Activated gamma-delta T cell (primary cell): Measurements from ENCODE around the gene SH2B3.
A peak's percentile ranks its signal among the peaks of the same experiment; 100 is the strongest.
"Not testable (repeated sequence)": the region's sequence is repeated elsewhere in the genome, so short reads cannot be mapped to it uniquely, and the experiment has no call there.

ENCODE experiments used
- DNase-seq: peaks from one replicate; lab custom pipeline; 2025; lab: John Stamatoyannopoulos, UW
- total RNA-seq, 2 donors: gene quantifications; one replicate each; lab custom pipeline; 2026; lab: John Stamatoyannopoulos, UW

SH2B3 gene
- 84.2 to 114 reads per million in 2 donors for total RNA-seq

GRCh38 chr12:111405859-111406473 lies at the start of gene SH2B3:
TSS of gene SH2B3 (plus strand) at chr12:111405923. CDS start at chr12:111418146, 12,223 bp downstream.
- peak; percentile 91 for DNase-seq

DNA sequence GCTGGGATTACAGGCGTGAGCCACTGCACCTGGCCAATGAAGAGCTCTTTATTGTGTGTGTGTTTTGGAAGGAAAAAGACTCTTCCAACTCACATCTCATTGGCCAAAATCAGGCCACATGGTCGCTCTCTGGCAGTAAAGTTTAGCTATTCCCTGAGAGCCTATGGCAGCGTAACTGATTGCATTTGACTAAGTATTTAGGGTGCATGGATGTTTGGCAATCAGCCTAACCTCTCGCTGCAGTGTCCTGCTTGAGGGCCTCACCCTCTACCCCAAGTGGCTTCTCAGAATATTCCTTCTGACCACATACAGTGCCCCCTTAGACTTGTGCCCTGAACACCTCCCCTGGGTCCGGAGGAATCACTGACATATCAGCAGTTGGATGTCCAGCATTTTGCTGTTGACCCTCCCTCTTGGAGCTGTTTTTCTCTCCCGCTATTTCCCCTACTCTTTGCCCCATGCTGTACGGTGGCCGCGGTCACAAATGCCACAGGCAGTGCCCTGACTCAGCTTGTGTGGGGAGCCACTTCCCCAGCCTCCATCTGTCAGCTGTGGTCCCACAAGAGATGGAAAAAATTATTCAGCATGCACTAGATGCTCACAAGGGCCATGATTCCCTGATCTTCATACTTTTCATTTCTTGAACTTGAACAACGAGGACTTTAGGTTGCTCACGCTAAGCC lies 46.4 kb upstream of the SH2B3 start:
- DNase-seq: no peak

GRCh38 chr12:111359914-111360276 lies 45.8 kb upstream of the SH2B3 start:
- no peak for DNase-seq

- no peak for DNase-seq
Measured at GRCh38 chr12:111360325-111360930, 45.3 kb upstream of the SH2B3 start.

- DNase-seq: no peak
Measured at GRCh38 chr12:111361073-111361716, 44.5 kb upstream of the SH2B3 start.

GRCh38 chr12:111361717-111362576 lies 43.8 kb upstream of the SH2B3 start:
- DNase-seq: no peak

DNA sequence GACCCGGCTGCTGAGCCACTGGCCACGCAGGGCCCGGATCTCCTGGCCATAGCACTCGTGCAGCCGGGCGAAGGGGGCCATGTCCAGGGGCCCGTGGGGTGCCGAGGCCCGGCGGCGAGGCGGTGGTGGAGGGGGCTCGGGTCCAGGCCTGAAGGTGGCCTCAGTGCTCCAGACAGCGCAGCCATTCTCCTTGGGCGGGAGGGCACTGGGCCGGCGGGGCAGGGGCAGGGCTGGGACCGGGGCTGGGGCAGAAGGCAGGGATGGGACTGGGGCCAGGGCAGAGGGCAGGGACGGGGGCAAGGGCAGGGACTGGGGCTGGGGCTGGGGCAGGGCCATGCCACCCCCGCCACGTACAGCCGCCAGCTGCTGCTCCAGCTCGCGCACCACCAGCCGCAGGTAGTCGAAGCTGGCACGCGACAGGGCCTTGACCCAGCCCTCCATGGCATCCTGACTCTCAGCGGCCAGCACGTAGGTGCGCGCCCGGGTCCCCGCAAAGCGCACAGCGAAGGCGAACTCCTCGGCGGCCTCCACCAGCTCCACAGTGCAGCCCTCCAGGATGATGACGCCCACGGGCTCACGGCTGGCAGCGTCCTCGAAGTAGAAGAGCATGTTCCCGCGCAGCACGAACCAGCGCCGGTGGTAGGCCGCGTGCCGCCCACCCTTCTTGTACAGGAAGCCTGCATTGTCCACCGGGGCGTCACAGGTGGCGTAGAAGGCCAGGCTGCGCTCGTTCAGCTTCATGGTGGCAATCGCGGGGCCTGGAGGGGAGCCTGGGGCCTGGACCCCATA lies 42.8 kb upstream of the SH2B3 start:
- no peak for DNase-seq

DNA sequence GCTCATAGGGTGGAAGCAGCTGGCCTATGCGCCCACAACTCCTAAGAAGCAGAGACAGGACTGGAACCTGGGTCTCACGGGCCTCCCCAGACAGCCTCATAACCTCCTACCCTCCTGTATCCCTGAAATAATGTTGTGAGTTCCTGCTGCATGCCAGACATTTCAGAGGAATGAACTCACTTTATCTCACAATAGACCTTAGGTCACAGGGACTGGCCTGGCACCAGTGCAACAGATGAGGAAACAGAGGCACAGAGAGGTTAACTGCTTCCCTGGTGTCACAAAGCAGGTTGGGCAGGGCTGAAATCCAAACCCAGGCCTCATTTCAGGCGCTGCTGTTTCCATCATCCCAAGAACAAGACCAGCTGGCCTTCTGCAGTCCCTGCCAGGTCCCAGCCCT lies 42.1 kb upstream of the SH2B3 start:
- DNase-seq: no peak

GRCh38 chr12:111366075-111366474 lies 39.6 kb upstream of the SH2B3 start:
- DNase-seq: no peak

DNA sequence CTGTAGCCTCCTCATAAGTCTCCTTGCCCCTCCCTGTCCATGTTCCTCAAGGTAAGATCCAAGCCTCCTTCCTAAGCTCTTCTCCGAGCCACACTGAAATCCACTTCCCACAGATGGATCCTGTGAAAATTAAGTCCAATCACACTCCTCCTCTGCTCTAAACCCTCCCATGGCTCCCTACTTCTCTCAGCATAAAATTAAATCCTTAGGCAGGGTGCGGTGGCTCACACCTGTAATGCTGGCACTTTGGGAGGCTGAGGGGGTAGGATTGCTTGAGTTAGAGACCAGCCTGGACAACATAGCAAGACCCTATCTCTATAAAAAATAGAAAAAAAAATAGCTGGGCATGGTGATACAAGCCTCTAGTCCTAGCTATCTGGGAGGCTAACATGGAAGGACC lies 39.1 kb upstream of the SH2B3 start:
- DNase-seq: no peak

DNA sequence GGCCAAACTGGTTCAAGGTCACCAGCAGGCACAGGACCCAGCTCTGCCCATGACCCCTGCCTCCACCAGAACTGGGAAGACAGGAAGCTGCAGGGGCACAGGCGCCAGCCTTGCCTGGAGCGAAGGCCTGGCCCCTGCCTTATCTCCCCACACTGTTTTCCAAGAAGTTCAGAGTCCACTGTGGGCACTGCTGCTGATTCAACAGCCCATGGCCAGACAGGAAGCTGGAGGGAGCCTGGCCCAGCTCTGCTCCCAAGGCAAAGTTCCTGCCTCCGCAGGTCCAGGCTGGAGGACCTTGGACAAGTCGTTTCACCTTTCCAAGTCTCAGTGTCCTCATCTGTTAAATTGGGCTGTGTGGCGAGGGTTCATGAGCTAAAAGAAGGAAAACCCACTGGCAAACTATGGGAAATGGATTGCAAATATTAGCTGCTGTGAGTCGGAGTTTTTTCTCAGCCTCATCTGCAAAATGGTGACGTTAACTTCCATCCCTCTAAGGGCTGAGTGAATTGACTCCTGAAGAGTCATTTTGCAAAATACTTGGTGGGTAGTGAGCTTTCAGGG lies 38.0 kb upstream of the SH2B3 start:
- no peak for DNase-seq

DNA sequence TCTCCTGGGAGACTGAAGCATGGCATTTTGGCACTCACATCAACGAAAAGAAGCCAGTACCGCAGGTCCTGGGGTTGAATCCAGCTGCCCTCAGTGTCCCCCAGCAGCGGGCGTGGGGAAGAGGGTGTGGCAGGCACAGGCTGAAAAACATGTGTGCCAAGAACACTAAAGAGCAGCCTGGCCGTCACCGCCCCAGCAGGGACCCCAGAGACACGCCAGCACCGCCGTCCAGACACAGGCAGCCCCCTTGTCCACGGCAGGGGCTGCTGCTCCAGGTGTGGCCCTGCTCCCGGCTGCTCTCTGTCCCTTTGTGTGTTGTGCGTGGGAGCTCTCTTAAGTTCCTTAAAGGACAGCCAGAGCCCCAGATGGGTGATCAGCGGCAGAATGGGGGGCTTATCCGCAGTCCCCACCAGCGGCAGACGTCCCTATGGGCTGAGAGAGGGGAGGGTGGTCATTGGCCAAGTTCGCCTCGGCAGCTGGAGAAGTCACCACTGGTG lies 37.4 kb upstream of the SH2B3 start:
- DNase-seq: no peak

DNA sequence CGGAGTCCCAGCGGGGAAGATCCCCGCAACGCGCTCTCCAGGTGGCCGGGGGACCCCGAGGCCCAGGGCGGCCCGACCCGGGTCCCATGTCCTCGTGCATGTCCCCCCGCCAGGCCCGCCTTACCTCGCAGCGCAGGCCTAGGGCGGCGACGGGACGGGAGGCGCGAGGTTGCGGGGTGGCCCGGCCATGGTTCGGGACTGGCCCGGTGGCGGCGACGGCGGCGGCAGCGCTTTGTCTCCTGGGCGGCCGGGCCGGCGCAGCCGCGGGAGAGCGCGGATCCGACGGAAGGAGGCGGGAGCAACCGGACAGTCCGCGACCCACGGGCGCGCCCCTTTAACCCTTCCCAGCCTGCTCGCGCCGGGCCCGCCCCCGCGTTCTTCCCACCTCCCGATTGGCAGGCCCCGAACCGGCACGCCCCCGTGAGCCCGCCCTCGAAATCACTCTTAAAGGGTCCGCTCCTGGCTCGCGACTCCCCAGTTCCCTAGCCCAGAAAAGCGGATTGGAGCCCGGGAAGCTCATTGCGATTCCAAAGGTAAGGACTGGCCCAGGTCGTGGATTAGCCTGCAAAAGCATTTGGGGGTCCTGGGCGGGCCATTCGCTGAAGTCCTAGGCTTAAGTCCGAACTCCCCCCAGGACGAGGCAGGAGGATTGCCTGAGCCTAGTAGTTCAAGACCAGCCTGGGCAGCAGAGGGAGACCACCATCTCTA lies 36.8 kb upstream of the SH2B3 start, which contains the start of gene PHETA1:
PHETA1 (minus strand) TSS at position 308 of the 708 bp plus-strand sequence. CDS start 5,668 bp downstream, outside the sequence.
- DNase-seq: peak; percentile 51

- DNase-seq: no peak
Measured at GRCh38 chr12:111369496-111370220, 36.1 kb upstream of the SH2B3 start.

- not testable (repeated sequence) for DNase-seq
Measured at GRCh38 chr12:111373231-111373630, 32.5 kb upstream of the SH2B3 start.

DNA sequence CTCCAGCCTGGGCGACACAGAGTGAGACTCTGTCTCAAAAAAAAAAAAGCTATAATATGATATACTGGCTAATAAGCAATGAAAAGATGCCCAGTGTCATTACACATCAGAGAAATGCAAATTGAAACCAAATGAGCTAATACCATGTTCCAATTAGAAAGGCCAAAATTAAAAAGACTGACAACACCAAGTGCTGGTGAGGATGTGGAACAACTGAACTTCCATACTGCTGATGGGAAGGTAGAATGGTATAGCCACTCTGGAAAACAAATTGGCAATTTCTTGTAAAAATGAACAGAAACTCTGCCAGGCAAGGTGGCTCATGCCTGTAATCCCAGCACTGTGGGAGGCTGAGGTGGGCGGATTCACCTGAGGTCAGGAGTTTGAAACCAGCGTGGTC lies 28.3 kb upstream of the SH2B3 start:
- no peak for DNase-seq

GRCh38 chr12:111379942-111380554 lies 25.7 kb upstream of the SH2B3 start:
- no peak for DNase-seq

GRCh38 chr12:111384596-111384995 lies 21.1 kb upstream of the SH2B3 start:
- DNase-seq: no peak

DNA sequence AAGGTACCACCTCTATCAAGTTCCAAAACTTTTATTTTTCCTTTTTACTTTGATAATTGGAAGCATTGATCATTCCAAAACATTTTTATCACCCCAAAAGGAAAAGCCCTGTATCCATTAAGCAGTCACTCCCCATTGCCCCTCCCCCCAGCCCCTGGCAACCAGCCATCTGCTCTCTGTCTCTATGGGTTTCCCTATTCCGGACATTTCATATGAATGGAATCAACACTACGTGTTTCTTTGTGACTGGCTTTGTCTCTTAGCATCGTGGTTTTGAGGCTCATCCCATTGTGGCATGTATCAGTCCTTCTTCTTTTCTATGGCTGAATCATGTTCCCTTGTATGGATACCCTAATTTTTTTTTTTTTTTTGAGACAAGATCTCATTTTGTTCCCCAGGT lies 18.8 kb upstream of the SH2B3 start:
- DNase-seq: no peak
